GM13977 (cell line): Measurements from ENCODE around the gene BHMT.
"Not testable (repeated sequence)": the region's sequence is repeated elsewhere in the genome, so short reads cannot be mapped to it uniquely, and the experiment has no call there.

Experiments used
- DNase-seq: peaks from one replicate; pipeline ENCODE4 v3.0.0; 2012; ENCODE audit warnings: low spot score
- in situ Hi-C: fragments of 300-500 bp; cut with MboI; formaldehyde crosslinking; loops from one replicate; pipeline ENCODE4 v1.12.0; 2022; ENCODE audit warnings: low sequenced_read_pairs, low pct_unique_long_range_greater_than_20kb, mixed read lengths, inconsistent platforms; ENCODE audit not compliant: unreplicated experiment
- TF ChIP-seq, protein P1 (sequence below): IDR thresholded peaks from 2 replicates; pipeline ENCODE4 v1.5.1; 2012; ENCODE audit warnings: mild to moderate bottlenecking, control low read depth; ENCODE audit not compliant: insufficient read depth; ENCODE audit errors: extremely low read depth, missing control alignments

The BHMT gene

DNA sequence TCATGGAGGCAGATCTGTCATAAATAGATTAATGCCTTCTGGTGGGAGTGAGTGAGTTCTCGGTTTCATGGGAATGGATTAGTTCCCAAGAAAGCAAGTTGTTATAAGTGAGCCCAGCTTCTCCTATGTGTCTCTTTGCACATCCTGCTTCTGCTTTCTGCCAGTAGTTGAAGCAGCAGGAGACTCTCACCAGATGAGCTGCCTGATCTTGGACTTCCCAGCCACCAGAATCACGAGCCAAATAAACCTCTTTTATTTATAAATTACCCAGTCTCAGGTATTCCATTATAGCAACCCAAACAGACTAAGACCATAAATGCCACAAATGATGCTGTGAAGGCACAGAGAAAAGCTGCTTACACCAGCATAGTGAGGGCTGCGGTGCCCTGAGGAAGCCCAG lies 28.9 kb downstream of the BHMT start:
- no peak for DNase-seq
- TF ChIP-seq, protein P1, sequence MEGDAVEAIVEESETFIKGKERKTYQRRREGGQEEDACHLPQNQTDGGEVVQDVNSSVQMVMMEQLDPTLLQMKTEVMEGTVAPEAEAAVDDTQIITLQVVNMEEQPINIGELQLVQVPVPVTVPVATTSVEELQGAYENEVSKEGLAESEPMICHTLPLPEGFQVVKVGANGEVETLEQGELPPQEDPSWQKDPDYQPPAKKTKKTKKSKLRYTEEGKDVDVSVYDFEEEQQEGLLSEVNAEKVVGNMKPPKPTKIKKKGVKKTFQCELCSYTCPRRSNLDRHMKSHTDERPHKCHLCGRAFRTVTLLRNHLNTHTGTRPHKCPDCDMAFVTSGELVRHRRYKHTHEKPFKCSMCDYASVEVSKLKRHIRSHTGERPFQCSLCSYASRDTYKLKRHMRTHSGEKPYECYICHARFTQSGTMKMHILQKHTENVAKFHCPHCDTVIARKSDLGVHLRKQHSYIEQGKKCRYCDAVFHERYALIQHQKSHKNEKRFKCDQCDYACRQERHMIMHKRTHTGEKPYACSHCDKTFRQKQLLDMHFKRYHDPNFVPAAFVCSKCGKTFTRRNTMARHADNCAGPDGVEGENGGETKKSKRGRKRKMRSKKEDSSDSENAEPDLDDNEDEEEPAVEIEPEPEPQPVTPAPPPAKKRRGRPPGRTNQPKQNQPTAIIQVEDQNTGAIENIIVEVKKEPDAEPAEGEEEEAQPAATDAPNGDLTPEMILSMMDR, result no peak
- in situ Hi-C loops, result no loop called here

- in situ Hi-C loops, result no loop called here
- TF ChIP-seq, protein P1, result no peak
- DNase-seq, result no peak
These were observed 32.2 kb downstream of the BHMT start for GRCh38 chr5:79143684-79144379.

DNA sequence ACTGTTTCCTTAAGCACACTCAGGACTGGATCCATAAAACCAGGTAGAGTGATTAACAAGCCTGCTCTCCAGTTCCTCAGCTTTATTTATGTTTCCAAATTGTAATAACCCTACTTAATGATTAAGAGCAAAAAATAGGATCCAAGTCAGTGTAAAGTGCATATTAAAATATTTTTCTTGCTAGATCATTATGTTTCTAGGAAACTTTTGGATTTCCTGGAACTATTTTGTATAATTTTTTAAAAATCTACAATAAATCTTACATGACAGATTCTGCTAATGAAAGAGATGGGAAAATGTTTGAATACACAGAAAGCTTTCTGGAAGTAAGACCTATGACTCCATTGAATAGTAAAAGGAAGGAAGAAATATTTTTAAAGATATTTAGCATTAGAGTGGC lies 35.5 kb downstream of the BHMT start:
- in situ Hi-C loops, result no loop called here
- TF ChIP-seq, protein P1, result no peak
- no peak for DNase-seq

DNA sequence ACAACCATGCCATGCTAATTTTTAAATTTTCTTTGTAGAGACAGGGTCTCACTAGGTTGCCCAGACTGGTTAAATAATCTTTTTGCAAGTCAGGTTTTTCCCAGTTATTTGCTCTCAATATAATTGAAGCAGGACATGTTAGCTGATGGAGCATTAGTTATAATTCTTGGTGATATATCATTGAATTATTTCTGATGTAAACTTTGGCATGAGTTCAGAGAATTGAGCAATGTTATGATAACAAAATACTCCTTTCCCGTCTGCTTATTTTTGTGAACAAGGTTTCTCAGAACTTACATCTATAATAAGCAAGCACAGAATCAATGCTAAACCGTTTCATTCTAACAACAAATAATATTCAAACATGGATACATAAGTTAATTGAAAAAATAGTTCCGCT lies 37.8 kb downstream of the BHMT start:
- DNase-seq, result no peak
- in situ Hi-C loops, result no loop called here
- TF ChIP-seq, protein P1, result no peak

DNA sequence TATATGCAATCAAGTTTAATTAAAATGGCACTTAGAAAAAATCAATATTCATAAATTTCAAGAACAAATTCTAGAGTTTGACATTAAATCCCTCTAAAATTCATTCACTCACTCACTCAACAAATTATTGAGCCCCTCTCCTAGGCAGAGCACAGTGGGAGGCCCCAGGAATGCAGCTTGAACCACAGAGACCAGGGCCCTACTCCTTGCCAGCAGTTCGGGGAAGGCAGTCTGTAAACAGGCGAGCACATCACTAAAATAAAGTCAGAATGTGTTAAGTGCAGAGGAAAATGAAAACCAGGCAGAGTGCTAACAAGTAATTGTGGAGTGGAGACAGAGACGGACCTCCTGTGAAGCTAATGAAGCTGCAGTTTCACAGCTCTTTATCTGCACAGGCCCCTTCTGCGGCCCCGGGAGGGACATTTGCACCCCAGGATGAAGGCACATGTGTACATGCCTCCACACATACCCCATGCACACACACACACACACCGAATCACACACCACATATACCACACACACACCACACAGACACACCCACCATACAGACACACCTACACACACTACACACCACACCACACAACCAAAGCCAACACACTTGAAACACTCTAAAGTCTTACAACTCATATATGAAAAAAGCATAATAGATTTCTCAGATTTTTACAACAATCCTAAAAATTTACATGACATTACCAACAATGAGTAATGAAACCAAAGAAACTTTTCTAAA lies 40.5 kb downstream of the BHMT start:
- in situ Hi-C loops, result no loop called here
- DNase-seq, result no peak
- TF ChIP-seq, protein P1, result no peak

GRCh38 chr5:79157305-79157704 lies 45.7 kb downstream of the BHMT start:
- DNase-seq, result no peak
- in situ Hi-C loops, result no loop called here
- TF ChIP-seq, protein P1, result no peak

GRCh38 chr5:79161647-79162046 lies 50.0 kb downstream of the BHMT start:
- DNase-seq, in situ Hi-C loops: not testable (repeated sequence)
